ENCODE measurements around the gene CALB2.

The CALB2 gene

GRCh38 chr16:71379711-71380110, 21.2 kb downstream of the CALB2 start:
- H3K4me3 ChIP-seq (ENCODE audit: low read depth, low read length): no peak overlapping the region

GRCh38 chr16:71380831-71381230, 22.3 kb downstream of the CALB2 start:
- DNase-seq (ENCODE audit: low read depth): no peak
- no peak overlapping the region for H3K4me3 ChIP-seq (ENCODE audit: low read depth, low read length)

More at GRCh38 chr16:71379711-71380110, 21.2 kb downstream of the CALB2 start:
- DNase-seq (ENCODE audit: low read depth): no peak

- DNase-seq (ENCODE audit: low read depth): no peak
- H3K4me3 ChIP-seq (ENCODE audit: low read depth, low read length): no peak overlapping the region
Observed at GRCh38 chr16:71383054-71383773, 24.7 kb downstream of the CALB2 start.

- no peak for DNase-seq (ENCODE audit: low read depth)
- H3K4me3 ChIP-seq (ENCODE audit: low read depth, low read length): no peak overlapping the region
Observed at GRCh38 chr16:71384073-71384724, 25.7 kb downstream of the CALB2 start.

GRCh38 chr16:71387045-71387871, 28.7 kb downstream of the CALB2 start:
- no peak for DNase-seq (ENCODE audit: low read depth)
- no peak overlapping the region for H3K4me3 ChIP-seq (ENCODE audit: low read depth, low read length)

GRCh38 chr16:71389330-71389729, 30.8 kb downstream of the CALB2 start:
- H3K4me3 ChIP-seq (ENCODE audit: low read depth, low read length): no peak overlapping the region
- DNase-seq (ENCODE audit: low read depth): no peak

- no peak for DNase-seq (ENCODE audit: low read depth)
Observed at GRCh38 chr16:71396594-71396993, 38.1 kb downstream of the CALB2 start.

GRCh38 chr16:71399801-71400563, 41.5 kb downstream of the CALB2 start:
- no peak overlapping the region for H3K4me3 ChIP-seq (ENCODE audit: low read depth, low read length)
- no peak for DNase-seq (ENCODE audit: low read depth)

More at GRCh38 chr16:71396594-71396993, 38.1 kb downstream of the CALB2 start:
- H3K4me3 ChIP-seq (ENCODE audit: low read depth, low read length): no peak overlapping the region

GRCh38 chr16:71402007-71402406, 43.5 kb downstream of the CALB2 start:
- DNase-seq (ENCODE audit: low read depth): no peak
- H3K4me3 ChIP-seq (ENCODE audit: low read depth, low read length): no peak overlapping the region

- no peak for DNase-seq (ENCODE audit: low read depth)
- H3K4me3 ChIP-seq (ENCODE audit: low read depth, low read length): no peak overlapping the region
Observed at GRCh38 chr16:71402674-71403073, 44.2 kb downstream of the CALB2 start.

- H3K4me3 ChIP-seq (ENCODE audit: low read depth, low read length): no peak overlapping the region
- DNase-seq (ENCODE audit: low read depth): no peak
Observed at GRCh38 chr16:71404364-71404763, 45.8 kb downstream of the CALB2 start.

GRCh38 chr16:71406316-71406715, 47.8 kb downstream of the CALB2 start:
- H3K4me3 ChIP-seq (ENCODE audit: low read depth, low read length): no peak overlapping the region
- DNase-seq (ENCODE audit: low read depth): no peak

- no peak for DNase-seq (ENCODE audit: low read depth)
- H3K4me3 ChIP-seq (ENCODE audit: low read depth, low read length): no peak overlapping the region
Observed at GRCh38 chr16:71406724-71407123, 48.2 kb downstream of the CALB2 start.

GRCh38 chr16:71407731-71408130, 49.2 kb downstream of the CALB2 start:
- no peak overlapping the region for H3K4me3 ChIP-seq (ENCODE audit: low read depth, low read length)
- DNase-seq (ENCODE audit: low read depth): no peak

- DNase-seq (ENCODE audit: low read depth): no peak
- no peak overlapping the region for H3K4me3 ChIP-seq (ENCODE audit: low read depth, low read length)
Observed at GRCh38 chr16:71408536-71408935, 50.0 kb downstream of the CALB2 start.

- H3K4me3 ChIP-seq (ENCODE audit: low read depth, low read length): no peak overlapping the region
- DNase-seq (ENCODE audit: low read depth): no peak
Observed at GRCh38 chr16:71409011-71409775, 50.7 kb downstream of the CALB2 start.

GRCh38 chr16:71410146-71410545, 51.6 kb downstream of the CALB2 start:
- DNase-seq (ENCODE audit: low read depth): no peak
- H3K4me3 ChIP-seq (ENCODE audit: low read depth, low read length): no peak overlapping the region

GRCh38 chr16:71412270-71413160, 54.0 kb downstream of the CALB2 start:
- H3K4me3 ChIP-seq (ENCODE audit: low read depth, low read length): no peak overlapping the region
- peak; percentile 14 for DNase-seq (ENCODE audit: low read depth)
